Measurements from ENCODE around the gene SLIT1. TPM values are rescaled to one million over a fixed set of nuclear protein-coding genes. Genes with fewer than 3 reads are reported as not detected.

SLIT1 gene
- total RNA-seq, 4 donors from 2014 or later: 0.28 to 1.7 TPM; not detected in 2

- Histone ChIP-seq H3K36me3 (no peaks in the 10 kb centered on the region), H3K4me3 (no peak overlapping the region), H3K27ac (no peak overlapping the region), H3K27me3 (no peaks in the 10 kb centered on the region), H3K4me1 (no peaks in the 10 kb centered on the region), H3K9me3 (no peaks in the 10 kb centered on the region)
- no peak for DNase-seq
- no peak for TF ChIP-seq POLR2A (IDR thresholded peaks at IDR 0.05)
- TF ChIP-seq CTCF (IDR thresholded peaks at IDR 0.05): no peak
Measured at GRCh38 chr10:97171001-97171400, 14.8 kb downstream of the SLIT1 start.

- DNase-seq: peak in 2 of 3 donors; percentile 62 to 70
- H3K9me3 ChIP-seq: no peaks in the 10 kb centered on the region
- peak in 2 of 6 experiments; percentile 15 to 17 for TF ChIP-seq CTCF (IDR thresholded peaks at IDR 0.05)
- TF ChIP-seq POLR2A (IDR thresholded peaks at IDR 0.05): no peak
- no peaks in the 10 kb centered on the region for H3K27me3 ChIP-seq
- H3K36me3 ChIP-seq: no peaks in the 10 kb centered on the region
- no peak overlapping the region for H3K4me3 ChIP-seq
- H3K27ac ChIP-seq: no peak overlapping the region
- no peaks in the 10 kb centered on the region for H3K4me1 ChIP-seq
Measured at GRCh38 chr10:97169911-97170693, 15.7 kb downstream of the SLIT1 start.

- H3K27me3 ChIP-seq: no peaks in the 10 kb centered on the region
- TF ChIP-seq CTCF (IDR thresholded peaks at IDR 0.05): no peak
- TF ChIP-seq POLR2A (IDR thresholded peaks at IDR 0.05): no peak
- no peaks in the 10 kb centered on the region for H3K4me1 ChIP-seq
- DNase-seq: no peak
- no peak overlapping the region for H3K27ac ChIP-seq
- no peaks in the 10 kb centered on the region for H3K36me3 ChIP-seq
- no peaks in the 10 kb centered on the region for H3K9me3 ChIP-seq
- H3K4me3 ChIP-seq: no peak overlapping the region
Measured at GRCh38 chr10:97169063-97169462, 16.7 kb downstream of the SLIT1 start.

GRCh38 chr10:97168645-97169044 is 17.1 kb downstream of the SLIT1 start:
- H3K36me3 ChIP-seq: no peaks in the 10 kb centered on the region
- TF ChIP-seq CTCF (IDR thresholded peaks at IDR 0.05) (no peak), POLR2A (IDR thresholded peaks at IDR 0.05) (no peak)
- no peak for DNase-seq

GRCh38 chr10:97165499-97165898 is 20.3 kb downstream of the SLIT1 start:
- no peaks in the 10 kb centered on the region for H3K36me3 ChIP-seq
- H3K4me1 ChIP-seq: no peaks in the 10 kb centered on the region
- no peak for TF ChIP-seq POLR2A (IDR thresholded peaks at IDR 0.05)
- no peak for TF ChIP-seq CTCF (IDR thresholded peaks at IDR 0.05)

More at GRCh38 chr10:97168645-97169044, 17.1 kb downstream of the SLIT1 start:
- no peaks in the 10 kb centered on the region for H3K27me3 ChIP-seq
- no peak overlapping the region for H3K27ac ChIP-seq
- no peaks in the 10 kb centered on the region for H3K9me3 ChIP-seq
- no peak overlapping the region for H3K4me3 ChIP-seq
- H3K4me1 ChIP-seq: no peaks in the 10 kb centered on the region

More at GRCh38 chr10:97165499-97165898, 20.3 kb downstream of the SLIT1 start:
- Histone ChIP-seq H3K27ac (no peak overlapping the region), H3K4me3 (no peak overlapping the region), H3K9me3 (no peaks in the 10 kb centered on the region), H3K27me3 (no peaks in the 10 kb centered on the region)
- no peak for DNase-seq
